Measurements from ENCODE around the gene ACSF3. TPM values are rescaled to one million over a fixed set of nuclear protein-coding genes. Genes with fewer than 3 reads are reported as not detected.
"Not testable (repeated sequence)": the region's sequence is repeated elsewhere in the genome, so short reads cannot be mapped to it uniquely, and the experiment has no call there.

ACSF3 gene
- total RNA-seq, 1 experiment from 2014 or later, result 39.2 TPM

GRCh38 chr16:89187032-89187769, 93.5 kb downstream of the ACSF3 start:
- Mint-ChIP-seq H3K4me3 (ENCODE audit: unreplicated experiment) (no peak overlapping the region), H3K9me3 (ENCODE audit: unreplicated experiment) (no peaks in the 10 kb centered on the region), H3K4me1 (ENCODE audit: insufficient read depth, unreplicated experiment) (no peaks in the 10 kb centered on the region), H3K27ac (ENCODE audit: low read depth, unreplicated experiment) (no peak overlapping the region), H3K36me3 (ENCODE audit: insufficient read depth, unreplicated experiment) (no peaks in the 10 kb centered on the region), H3K27me3 (ENCODE audit: insufficient read depth, unreplicated experiment) (no peaks in the 10 kb centered on the region)
- no peak for TF ChIP-seq CTCF (IDR thresholded peaks at IDR 0.05; ENCODE audit: unreplicated experiment)
- no TSS peak for BruUV-seq (replicated peaks)
- intact Hi-C loops (cut with micrococcal nuclease), result no loop called here
- POLR2A ChIA-PET, result no interaction called here
- CTCF ChIA-PET, result no interaction called here
- DNase-seq (ENCODE audit: unreplicated experiment), result no peak

DNA sequence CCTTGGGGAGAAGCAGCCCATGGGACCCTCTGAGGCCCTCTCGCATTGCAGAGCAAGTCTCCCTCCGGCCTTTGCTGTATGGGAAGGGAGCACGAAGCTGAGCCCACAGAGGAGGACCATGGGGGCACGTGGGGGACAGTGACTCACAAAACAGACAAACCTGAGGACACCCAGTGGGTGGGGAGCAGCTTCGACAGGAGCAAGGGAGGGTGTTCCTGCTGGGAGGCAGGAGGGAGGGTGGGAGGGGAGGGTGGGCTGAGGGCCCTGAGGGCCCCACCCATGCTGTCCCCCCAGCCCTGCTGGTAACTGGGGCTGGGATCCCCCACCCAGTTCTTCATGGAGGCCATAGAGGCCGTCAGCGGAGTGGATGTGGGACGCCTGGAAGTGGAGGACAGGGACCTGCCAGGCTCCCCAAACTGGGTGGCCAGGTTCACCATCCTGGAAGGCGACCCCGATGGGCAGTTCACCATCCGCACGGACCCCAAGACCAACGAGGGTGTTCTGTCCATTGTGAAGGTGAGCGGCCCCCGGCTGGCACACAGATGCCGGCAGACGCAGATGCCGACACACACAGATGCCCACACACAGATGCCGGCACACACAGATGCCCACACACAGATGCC, 94.2 kb downstream of the ACSF3 start:
- H3K9me3 Mint-ChIP-seq (ENCODE audit: unreplicated experiment), result no peaks in the 10 kb centered on the region
- H3K27me3 Mint-ChIP-seq (ENCODE audit: insufficient read depth, unreplicated experiment), result no peaks in the 10 kb centered on the region
- H3K4me3 Mint-ChIP-seq (ENCODE audit: unreplicated experiment), result no peak overlapping the region
- BruUV-seq (replicated peaks), result no TSS peak
- no peaks in the 10 kb centered on the region for H3K4me1 Mint-ChIP-seq (ENCODE audit: insufficient read depth, unreplicated experiment)
- CTCF ChIA-PET, result no interaction called here
- no peak for TF ChIP-seq CTCF (IDR thresholded peaks at IDR 0.05; ENCODE audit: unreplicated experiment)
- H3K27ac Mint-ChIP-seq (ENCODE audit: low read depth, unreplicated experiment), result no peak overlapping the region
- DNase-seq (ENCODE audit: unreplicated experiment), result no peak
- no peaks in the 10 kb centered on the region for H3K36me3 Mint-ChIP-seq (ENCODE audit: insufficient read depth, unreplicated experiment)
- intact Hi-C loops (cut with micrococcal nuclease), result no loop called here
- POLR2A ChIA-PET, result no interaction called here

DNA sequence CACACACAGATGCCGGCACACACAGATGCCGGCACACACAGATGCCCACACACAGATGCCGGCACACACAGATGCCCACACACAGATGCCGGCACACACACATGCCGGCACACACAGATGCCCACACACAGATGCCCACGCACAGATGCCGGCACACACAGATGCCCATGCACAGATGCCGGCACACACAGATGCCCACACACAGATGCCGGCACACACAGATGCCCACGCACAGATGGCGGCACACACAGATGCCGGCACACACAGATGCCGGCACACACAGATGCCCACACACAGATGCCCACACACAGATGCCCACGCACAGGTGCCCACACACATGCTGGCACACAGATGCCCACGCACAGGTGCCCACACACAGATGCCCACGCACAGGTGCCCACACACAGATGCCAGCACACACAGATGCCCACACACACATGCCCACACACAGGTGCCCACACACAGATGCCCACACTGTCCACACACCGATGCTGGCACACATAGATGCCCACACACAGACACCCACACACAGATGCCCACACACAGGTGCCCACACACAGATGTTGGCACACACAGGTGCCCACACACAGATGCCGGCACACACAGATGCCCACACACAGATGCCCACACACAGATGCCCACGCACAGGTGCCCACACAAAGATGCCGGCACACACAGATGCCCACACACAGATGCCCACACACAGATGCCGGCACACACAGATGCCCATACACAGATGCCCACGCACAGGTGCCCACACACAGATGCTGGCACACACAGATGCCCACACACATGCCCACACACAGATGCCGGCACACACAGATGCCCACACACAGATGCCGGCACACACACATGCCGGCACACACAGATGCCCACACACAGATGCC, 95.1 kb downstream of the ACSF3 start:
- H3K9me3 Mint-ChIP-seq (ENCODE audit: unreplicated experiment); intact Hi-C loops (cut with micrococcal nuclease); H3K27ac Mint-ChIP-seq (ENCODE audit: low read depth, unreplicated experiment); POLR2A ChIA-PET; H3K4me1 Mint-ChIP-seq (ENCODE audit: insufficient read depth, unreplicated experiment); H3K4me3 Mint-ChIP-seq (ENCODE audit: unreplicated experiment); CTCF ChIA-PET; H3K27me3 Mint-ChIP-seq (ENCODE audit: insufficient read depth, unreplicated experiment); H3K36me3 Mint-ChIP-seq (ENCODE audit: insufficient read depth, unreplicated experiment); BruUV-seq (replicated peaks); DNase-seq (ENCODE audit: unreplicated experiment): not testable (repeated sequence)

DNA sequence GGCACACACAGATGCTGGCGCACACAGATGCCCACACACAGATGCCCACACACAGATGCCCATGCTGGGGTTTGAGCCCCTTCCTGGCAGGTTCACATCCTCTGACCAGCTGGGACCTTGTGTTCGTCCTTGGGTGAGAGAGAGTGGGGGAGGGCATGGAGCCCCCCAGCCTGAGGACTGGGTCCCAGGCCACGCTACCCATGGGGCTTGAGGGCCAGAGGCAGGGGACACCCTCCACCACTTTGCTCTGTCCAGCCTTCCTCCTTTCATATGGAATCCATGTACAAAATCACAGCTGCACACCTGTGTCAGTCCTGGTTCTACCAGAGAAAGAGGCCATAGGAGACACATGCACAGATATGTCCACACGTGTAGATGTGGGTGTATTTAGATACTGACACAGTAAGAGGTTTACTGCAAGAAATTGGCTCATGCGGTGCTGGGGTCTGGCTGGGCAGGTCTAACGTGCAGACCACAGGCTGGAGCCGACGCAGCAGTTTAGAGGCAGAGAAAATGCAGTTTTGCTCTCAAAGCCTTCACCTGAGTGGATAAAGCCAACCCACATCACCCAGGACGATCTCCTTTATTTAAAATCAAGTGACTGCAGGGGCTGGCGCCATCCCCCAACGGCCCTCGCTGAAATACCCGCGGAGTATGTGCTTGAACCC, 95.8 kb downstream of the ACSF3 start:
- no peaks in the 10 kb centered on the region for H3K36me3 Mint-ChIP-seq (ENCODE audit: insufficient read depth, unreplicated experiment)
- H3K4me3 Mint-ChIP-seq (ENCODE audit: unreplicated experiment), result no peak overlapping the region
- TF ChIP-seq CTCF (IDR thresholded peaks at IDR 0.05; ENCODE audit: unreplicated experiment), result no peak
- no peaks in the 10 kb centered on the region for H3K4me1 Mint-ChIP-seq (ENCODE audit: insufficient read depth, unreplicated experiment)
- no peak for DNase-seq (ENCODE audit: unreplicated experiment)
- intact Hi-C loops (cut with micrococcal nuclease), result no loop called here
- no peak overlapping the region for H3K27ac Mint-ChIP-seq (ENCODE audit: low read depth, unreplicated experiment)
- BruUV-seq (replicated peaks), result no TSS peak
- no peaks in the 10 kb centered on the region for H3K27me3 Mint-ChIP-seq (ENCODE audit: insufficient read depth, unreplicated experiment)
- ChIA-PET CTCF (no interaction called here), POLR2A (no interaction called here)
- no peaks in the 10 kb centered on the region for H3K9me3 Mint-ChIP-seq (ENCODE audit: unreplicated experiment)

Measured in MCF 10A (cell line).